WTC11 (cell line): ENCODE data around the gene MYO7B. TPM values are rescaled to one million over a fixed set of nuclear protein-coding genes. Genes with fewer than 3 reads are reported as not detected.

Experiments used
- ATAC-seq: fragments of 200-7000 bp; cut with Tn5 transposase; 2 replicates; pipeline ENCODE4 v1.10.0; 2021; ENCODE audit warnings: mild to moderate bottlenecking, moderate library complexity
- CTCF ChIA-PET: fragments of 300-600 bp; sonication (Branson Sonifier 250); formaldehyde crosslinking; loops from one replicate; lab custom pipeline; 2021; ENCODE audit warnings: antibody characterized with exemption; lab: Charles Lee
- POLR2A ChIA-PET: fragments of 350-600 bp; sonication (Branson Sonifier 250); formaldehyde crosslinking; loops from one replicate; lab custom pipeline; 2021; ENCODE audit warnings: antibody characterized with exemption; lab: Charles Lee
- DNase-seq: peaks from one replicate; pipeline ENCODE4 v3.0.0; 2021; ENCODE audit warnings: low spot score
- H3K27ac Mint-ChIP-seq: 2 replicates; pipeline ENCODE4 v1.8.0; 2021; ENCODE audit warnings: mixed read lengths
- H3K27me3 Mint-ChIP-seq: 2 replicates; pipeline ENCODE4 v1.8.0; 2021; ENCODE audit warnings: low read depth, mild to moderate bottlenecking, moderate library complexity, mixed read lengths
- H3K36me3 Mint-ChIP-seq: 2 replicates; pipeline ENCODE4 v1.8.0; 2021; ENCODE audit warnings: mixed read lengths
- H3K4me1 Mint-ChIP-seq: 2 replicates; pipeline ENCODE4 v1.8.0; 2022; ENCODE audit warnings: mixed read lengths
- H3K4me3 Mint-ChIP-seq: 2 replicates; pipeline ENCODE4 v1.8.0; 2021; ENCODE audit warnings: mild to moderate bottlenecking, moderate library complexity, mixed read lengths
- H3K9me3 Mint-ChIP-seq: 2 replicates; pipeline ENCODE4 v1.8.0; 2021; ENCODE audit warnings: mixed read lengths
- GTF2I ChIP-seq: fragments of 250-450 bp; sonication (Bioruptor Pico); conservative IDR thresholded peaks from 2 replicates; pipeline ENCODE4 v1.4.0; 2021; ENCODE audit warnings: mild to moderate bottlenecking
- KAT7 ChIP-seq: sonication (generic); formaldehyde crosslinking; IDR thresholded peaks from 2 replicates; pipeline ENCODE4 v1.8.1; 2023; ENCODE audit warnings: missing genetic modification reagents, mild to moderate bottlenecking, borderline replicate concordance
- RELA ChIP-seq: sonication (generic); formaldehyde crosslinking; IDR thresholded peaks from 2 replicates; pipeline ENCODE4 v1.8.1; 2022; ENCODE audit warnings: missing genetic modification reagents, mild to moderate bottlenecking, borderline replicate concordance
- SOX15 ChIP-seq: fragments of 250-450 bp; sonication (Bioruptor Pico); IDR thresholded peaks from 2 replicates; pipeline ENCODE4 v1.9.0; 2021; ENCODE audit warnings: mild to moderate bottlenecking
- total RNA-seq: library from RNA; stranded (reverse); gene quantifications from 3 replicates; pipeline ENCODE4 v1.2.3, GENCODE V29; 2021
- TF ChIP-seq, protein P1 (sequence below): sonication (generic); formaldehyde crosslinking; IDR thresholded peaks from 2 replicates; pipeline ENCODE4 v1.8.1; 2023; ENCODE audit warnings: mild to moderate bottlenecking, missing genetic modification reagents
- TF ChIP-seq, protein P2 (sequence below): sonication (generic); formaldehyde crosslinking; IDR thresholded peaks from 2 replicates; pipeline ENCODE4 v1.8.1; 2022; ENCODE audit warnings: low read depth, mild to moderate bottlenecking, moderate library complexity, missing genetic modification reagents, borderline replicate concordance
- TF ChIP-seq, protein P3 (sequence below): sonication (generic); formaldehyde crosslinking; IDR thresholded peaks from 2 replicates; pipeline ENCODE4 v1.8.1; 2022; ENCODE audit warnings: mild to moderate bottlenecking, moderate library complexity, missing genetic modification reagents
- TF ChIP-seq, protein P4 (sequence below): sonication (generic); formaldehyde crosslinking; IDR thresholded peaks from 2 replicates; pipeline ENCODE4 v1.8.1; 2022; ENCODE audit warnings: missing genetic modification reagents, borderline replicate concordance
- TF ChIP-seq, protein P5 (sequence below): sonication (generic); formaldehyde crosslinking; IDR thresholded peaks from 2 replicates; pipeline ENCODE4 v1.8.0; 2023; ENCODE audit warnings: missing genetic modification reagents

Gene MYO7B
- total RNA-seq, 1 experiment from 2014 or later = not detected

DNA sequence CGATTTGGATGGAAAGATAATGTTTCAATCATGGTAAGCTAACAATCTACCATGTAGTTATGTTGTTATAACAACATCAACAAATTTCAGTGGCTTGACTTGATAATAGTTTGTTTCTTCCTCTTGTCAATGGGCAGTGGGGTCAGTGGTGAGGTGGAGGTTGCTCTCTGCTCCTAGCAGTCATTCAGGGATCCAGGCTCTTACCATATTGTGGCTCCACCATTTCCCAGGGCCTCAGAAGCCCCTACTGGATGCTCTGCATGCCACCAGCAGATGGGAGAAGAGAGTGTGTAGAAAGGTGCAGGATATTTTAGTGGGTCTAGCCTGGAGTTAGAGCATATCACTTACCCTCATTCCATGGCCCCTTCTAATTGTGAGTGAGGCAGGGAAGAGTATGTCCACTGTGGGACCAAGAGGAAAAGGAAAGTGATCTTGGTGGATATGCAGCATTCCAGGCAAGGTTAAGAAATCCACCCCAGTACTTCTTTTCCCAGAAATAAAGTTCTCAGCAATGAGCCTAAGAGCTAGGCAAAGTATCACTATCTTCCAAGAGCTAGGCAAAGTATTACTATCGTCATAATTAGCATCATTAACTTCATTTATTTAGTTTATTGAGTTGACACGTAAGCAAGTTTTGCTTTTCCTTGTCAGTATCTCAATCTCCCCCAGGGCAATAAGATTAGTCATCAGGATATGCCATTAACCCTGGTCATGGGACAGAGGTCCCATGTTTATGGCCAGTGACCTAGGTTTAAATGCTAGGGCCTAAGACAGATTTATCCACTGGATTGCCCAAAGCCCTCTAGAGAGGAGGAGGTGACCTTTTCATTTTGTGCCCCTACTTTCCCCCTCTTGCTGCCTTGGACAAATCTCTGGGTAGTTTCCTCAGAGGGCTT lies 5.0 kb upstream of the MYO7B start:
- Mint-ChIP-seq H3K27me3 (peaks cover 10% of the 10 kb centered on the region; the same call in 1 of the 2 replicates), H3K36me3 (no peaks in the 10 kb centered on the region), H3K4me1 (peaks cover 17% of the 10 kb centered on the region), H3K9me3 (peaks cover 16% of the 10 kb centered on the region), H3K4me3 (no peak overlapping the region), H3K27ac (no peak overlapping the region)
- ATAC-seq (no peak), DNase-seq (no peak)
- CTCF ChIA-PET = interaction anchor here (1.1 kb wide), 1 partner anchor 119 kb away, joined by 3 read pairs; no protein-coding TSS in a partner anchor
- TF ChIP-seq RELA (CRISPR knock-in tag) (no peak), KAT7 (CRISPR knock-in tag) (no peak), SOX15 (no peak)
- TF ChIP-seq, protein P1, sequence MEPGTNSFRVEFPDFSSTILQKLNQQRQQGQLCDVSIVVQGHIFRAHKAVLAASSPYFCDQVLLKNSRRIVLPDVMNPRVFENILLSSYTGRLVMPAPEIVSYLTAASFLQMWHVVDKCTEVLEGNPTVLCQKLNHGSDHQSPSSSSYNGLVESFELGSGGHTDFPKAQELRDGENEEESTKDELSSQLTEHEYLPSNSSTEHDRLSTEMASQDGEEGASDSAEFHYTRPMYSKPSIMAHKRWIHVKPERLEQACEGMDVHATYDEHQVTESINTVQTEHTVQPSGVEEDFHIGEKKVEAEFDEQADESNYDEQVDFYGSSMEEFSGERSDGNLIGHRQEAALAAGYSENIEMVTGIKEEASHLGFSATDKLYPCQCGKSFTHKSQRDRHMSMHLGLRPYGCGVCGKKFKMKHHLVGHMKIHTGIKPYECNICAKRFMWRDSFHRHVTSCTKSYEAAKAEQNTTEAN = no peak
- TF ChIP-seq, protein P2, sequence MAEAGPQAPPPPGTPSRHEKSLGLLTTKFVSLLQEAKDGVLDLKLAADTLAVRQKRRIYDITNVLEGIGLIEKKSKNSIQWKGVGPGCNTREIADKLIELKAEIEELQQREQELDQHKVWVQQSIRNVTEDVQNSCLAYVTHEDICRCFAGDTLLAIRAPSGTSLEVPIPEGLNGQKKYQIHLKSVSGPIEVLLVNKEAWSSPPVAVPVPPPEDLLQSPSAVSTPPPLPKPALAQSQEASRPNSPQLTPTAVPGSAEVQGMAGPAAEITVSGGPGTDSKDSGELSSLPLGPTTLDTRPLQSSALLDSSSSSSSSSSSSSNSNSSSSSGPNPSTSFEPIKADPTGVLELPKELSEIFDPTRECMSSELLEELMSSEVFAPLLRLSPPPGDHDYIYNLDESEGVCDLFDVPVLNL (CRISPR knock-in tag) = no peak
- POLR2A ChIA-PET = no interaction called here

DNA sequence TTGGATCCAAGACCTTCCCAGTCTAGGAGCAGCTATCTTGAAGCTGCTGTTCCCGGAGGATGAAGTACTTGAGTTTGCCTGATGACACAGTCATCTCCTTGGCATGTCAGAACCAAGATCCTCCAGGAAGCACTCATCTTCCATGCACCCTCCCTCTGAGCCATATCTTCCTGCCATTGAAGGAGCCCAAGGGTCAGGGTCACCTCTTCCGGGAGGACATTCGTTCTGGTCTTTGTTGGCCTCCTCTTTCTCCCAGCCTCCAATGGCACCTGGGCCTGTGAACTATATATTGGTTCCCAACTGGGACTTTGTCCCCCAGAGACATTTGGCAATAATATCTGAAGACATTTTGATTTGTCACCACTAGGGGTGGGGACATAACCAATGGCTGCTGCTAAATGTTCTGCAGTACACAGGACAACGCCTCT lies 4.2 kb upstream of the MYO7B start:
- no peak overlapping the region for H3K27ac Mint-ChIP-seq
- ChIA-PET CTCF (no interaction called here), POLR2A (no interaction called here)
- no peak overlapping the region for H3K4me3 Mint-ChIP-seq
- TF ChIP-seq, protein P3, sequence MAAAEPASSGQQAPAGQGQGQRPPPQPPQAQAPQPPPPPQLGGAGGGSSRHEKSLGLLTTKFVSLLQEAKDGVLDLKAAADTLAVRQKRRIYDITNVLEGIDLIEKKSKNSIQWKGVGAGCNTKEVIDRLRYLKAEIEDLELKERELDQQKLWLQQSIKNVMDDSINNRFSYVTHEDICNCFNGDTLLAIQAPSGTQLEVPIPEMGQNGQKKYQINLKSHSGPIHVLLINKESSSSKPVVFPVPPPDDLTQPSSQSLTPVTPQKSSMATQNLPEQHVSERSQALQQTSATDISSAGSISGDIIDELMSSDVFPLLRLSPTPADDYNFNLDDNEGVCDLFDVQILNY = no peak
- TF ChIP-seq, protein P4, sequence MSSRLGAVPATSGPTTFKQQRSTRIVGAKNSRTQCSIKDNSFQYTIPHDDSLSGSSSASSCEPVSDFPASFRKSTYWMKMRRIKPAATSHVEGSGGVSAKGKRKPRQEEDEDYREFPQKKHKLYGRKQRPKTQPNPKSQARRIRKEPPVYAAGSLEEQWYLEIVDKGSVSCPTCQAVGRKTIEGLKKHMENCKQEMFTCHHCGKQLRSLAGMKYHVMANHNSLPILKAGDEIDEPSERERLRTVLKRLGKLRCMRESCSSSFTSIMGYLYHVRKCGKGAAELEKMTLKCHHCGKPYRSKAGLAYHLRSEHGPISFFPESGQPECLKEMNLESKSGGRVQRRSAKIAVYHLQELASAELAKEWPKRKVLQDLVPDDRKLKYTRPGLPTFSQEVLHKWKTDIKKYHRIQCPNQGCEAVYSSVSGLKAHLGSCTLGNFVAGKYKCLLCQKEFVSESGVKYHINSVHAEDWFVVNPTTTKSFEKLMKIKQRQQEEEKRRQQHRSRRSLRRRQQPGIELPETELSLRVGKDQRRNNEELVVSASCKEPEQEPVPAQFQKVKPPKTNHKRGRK = no peak
- no peaks in the 10 kb centered on the region for H3K36me3 Mint-ChIP-seq
- H3K4me1 Mint-ChIP-seq = peaks cover 17% of the 10 kb centered on the region
- ATAC-seq = no peak
- H3K9me3 Mint-ChIP-seq = peaks cover 16% of the 10 kb centered on the region
- DNase-seq = no peak
- H3K27me3 Mint-ChIP-seq = peaks cover 10% of the 10 kb centered on the region; the same call in 1 of the 2 replicates

DNA sequence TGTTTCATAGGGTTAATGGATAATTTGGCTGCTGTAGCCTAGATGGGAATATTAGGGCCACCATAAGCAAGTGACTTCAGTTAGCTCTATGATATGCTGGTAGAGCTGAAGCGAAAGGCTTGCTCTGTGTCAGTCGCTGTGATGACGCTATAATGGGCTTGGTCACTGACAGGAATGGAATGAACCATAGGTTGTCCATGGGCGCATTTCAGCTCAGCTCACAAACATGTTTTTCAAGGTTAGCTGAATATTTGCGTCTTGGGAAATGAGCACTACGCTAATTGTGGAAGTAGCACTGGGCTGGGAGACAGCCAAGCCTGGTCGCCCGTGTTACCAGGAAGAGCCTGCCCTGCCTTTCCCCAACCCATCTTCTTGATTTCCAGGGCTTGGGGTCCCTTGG lies 3.2 kb upstream of the MYO7B start:
- Mint-ChIP-seq H3K4me1 (peaks cover 12% of the 10 kb centered on the region), H3K27me3 (peaks cover 12% of the 10 kb centered on the region; the same call in 1 of the 2 replicates), H3K4me3 (no peak overlapping the region), H3K36me3 (no peaks in the 10 kb centered on the region), H3K9me3 (peaks cover 16% of the 10 kb centered on the region), H3K27ac (no peak overlapping the region)
- no peak for DNase-seq
- TF ChIP-seq, protein P5, sequence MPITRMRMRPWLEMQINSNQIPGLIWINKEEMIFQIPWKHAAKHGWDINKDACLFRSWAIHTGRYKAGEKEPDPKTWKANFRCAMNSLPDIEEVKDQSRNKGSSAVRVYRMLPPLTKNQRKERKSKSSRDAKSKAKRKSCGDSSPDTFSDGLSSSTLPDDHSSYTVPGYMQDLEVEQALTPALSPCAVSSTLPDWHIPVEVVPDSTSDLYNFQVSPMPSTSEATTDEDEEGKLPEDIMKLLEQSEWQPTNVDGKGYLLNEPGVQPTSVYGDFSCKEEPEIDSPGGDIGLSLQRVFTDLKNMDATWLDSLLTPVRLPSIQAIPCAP (CRISPR knock-in tag) = no peak
- TF ChIP-seq GTF2I (CRISPR knock-in tag) = no peak
- TF ChIP-seq RELA (CRISPR knock-in tag) = no peak
- ATAC-seq = no peak
- ChIA-PET POLR2A (no interaction called here), CTCF (no interaction called here)

DNA sequence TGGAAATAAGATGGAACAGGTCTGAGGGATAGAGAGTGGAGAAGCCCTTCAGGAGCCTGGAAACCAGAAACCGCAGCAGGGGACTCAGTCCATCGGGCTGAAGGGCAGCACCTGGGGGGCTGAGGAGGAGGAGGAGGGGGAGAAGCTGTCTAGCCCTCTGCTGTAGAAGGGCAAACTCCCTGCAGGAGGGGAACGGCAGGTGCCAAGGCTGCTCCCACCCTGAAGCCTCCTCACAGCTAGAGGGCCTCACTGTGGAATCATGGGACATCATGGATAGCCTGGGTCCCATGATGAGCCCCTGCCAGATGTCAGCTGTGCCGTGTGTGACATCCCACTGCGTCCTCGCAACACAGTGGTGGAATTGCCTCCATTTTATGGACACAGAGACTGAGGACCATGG lies 435 bp downstream of the MYO7B start:
- Mint-ChIP-seq H3K36me3 (no peaks in the 10 kb centered on the region), H3K27ac (no peak overlapping the region), H3K9me3 (no peaks in the 10 kb centered on the region), H3K4me3 (no peak overlapping the region), H3K4me1 (no peaks in the 10 kb centered on the region), H3K27me3 (peaks cover 10% of the 10 kb centered on the region)
- DNase-seq (no peak), ATAC-seq (no peak)
- CTCF ChIA-PET = no interaction called here
- TF ChIP-seq, protein P2 (CRISPR knock-in tag) = no peak
- POLR2A ChIA-PET = no interaction called here
